Midbrain (tissue), 1 donor: ENCODE data around the gene CD300E.
A peak's percentile ranks its signal among the peaks of the same experiment; 100 is the strongest.

Source experiments
- DNase-seq: peaks from one replicate; lab custom pipeline; 2025; lab: John Stamatoyannopoulos, UW

Gene CD300E

DNA sequence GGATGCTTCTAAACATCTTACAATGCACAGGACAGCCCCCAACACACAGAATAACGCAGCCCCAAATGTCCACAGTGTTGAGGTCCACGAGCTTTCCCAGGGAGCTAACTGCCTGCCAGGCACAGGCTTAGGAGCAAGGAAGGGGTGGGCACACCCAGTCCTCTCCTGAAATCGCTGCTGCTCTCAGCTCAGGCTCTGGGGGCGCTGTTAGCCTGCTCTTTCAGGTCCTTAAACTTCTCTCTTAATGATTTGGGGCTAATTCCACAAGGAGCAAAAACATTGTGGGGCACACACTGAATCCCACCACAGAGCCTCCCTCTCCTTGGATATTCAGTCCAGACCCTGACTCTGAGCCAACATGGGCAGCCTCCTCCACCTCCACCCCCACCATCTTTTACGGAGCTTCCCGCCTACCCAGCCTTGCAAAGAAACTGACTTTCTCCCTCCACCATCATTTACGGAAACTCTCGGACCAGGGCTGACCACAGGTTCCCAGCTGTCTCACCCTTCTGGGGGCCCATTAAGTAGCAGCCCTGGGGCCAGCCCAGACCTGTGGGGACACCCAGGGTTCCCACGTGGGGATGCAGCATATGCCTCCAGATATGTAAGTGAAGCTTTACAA is 57.3 kb downstream of the CD300E start:
- peak; percentile 4 for DNase-seq

DNA sequence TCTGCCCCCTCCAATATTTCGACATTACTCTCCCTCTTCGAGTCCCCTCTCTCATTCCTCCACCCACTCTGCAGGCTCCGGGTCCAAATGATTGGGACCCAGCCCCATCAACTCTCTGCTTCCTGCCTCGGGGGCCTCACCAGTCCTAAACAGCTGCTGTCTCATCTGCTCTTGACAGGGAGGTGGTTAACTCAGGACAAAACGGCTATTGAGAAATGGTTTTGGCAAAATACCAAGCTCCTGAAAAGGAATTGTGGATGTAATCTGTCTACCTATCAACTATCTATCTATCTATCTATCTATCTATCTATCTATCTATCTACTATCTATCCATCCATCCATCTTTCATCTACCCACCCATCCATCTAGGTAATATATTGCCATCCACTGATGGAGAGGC is 58.4 kb downstream of the CD300E start:
- DNase-seq = no peak

DNA sequence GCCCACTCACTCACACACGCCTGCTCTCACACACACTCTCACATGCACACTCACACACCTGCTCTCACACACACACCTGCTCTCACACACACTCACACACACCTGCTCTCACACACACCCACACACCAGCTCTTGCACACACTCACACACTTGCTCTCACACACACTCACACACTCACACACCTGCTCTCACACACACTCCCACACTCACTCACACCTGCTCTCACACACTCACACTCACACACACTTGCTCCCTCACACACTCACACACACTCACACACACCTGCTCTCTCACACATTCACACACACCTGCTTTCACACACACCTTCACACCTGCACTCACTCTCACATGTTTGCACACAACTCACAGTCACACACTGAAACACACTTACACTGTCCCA is 60.2 kb downstream of the CD300E start:
- DNase-seq = no peak

DNA sequence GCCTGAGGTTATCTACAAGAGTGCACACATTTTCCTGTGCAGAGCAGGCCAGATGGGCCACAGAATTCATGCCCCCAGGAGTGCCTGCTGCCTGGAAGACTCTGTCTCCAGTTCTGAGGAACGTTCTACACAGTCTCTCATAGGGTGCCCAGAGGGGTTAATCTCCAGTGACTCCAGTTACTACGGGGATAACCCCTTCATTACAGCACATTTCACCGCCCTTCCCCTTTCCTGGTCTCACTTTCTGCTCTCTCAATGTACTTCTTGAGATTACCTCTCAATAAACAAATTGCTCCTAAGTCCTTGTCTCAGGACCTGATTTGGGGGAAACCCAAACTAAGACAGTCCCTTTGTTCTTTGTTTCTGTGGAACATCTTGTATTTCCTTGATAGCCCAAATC is 62.0 kb downstream of the CD300E start:
- no peak for DNase-seq
